Activated CD4-positive, alpha-beta T cell treated with anti-CD3 and anti-CD28 coated beads for 48 hours (primary cell): ENCODE data around the gene GPR17.

ENCODE experiments used
- DNase-seq: peaks from one replicate; pipeline ENCODE4 v3.0.0-alpha.2; 2020

GPR17 gene

DNA sequence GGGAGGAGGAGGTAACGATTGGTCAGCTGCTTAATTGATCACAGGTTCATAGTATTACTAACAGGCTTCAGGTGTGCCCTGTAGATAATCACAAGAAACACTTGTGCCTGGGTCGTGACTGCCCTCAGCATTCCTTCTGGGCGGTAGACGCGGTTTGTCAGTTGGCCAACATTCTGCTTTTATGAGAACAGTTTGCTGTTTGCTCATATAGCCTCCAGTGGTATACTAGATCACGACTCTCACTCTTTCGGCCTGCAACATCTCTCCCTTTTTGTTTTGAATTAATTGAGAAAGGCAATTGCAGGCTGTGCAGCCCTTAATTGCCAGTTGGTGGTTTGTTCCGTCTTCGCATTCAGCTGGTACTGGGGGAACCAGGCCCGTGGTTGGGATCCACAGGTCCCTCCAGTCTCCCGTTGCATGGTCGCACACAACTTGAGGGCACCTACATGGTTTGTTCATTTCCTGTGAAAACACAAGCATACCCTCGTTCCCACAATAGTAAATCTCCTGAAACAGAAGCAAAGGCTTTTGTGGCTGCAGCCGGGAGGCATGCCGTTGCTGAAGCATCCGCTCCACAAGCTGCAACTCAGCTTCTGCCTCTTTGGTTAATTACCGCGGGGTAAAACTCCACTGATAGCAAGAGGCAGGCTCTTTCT is 30.3 kb upstream of the GPR17 start:
- no peak for DNase-seq

DNA sequence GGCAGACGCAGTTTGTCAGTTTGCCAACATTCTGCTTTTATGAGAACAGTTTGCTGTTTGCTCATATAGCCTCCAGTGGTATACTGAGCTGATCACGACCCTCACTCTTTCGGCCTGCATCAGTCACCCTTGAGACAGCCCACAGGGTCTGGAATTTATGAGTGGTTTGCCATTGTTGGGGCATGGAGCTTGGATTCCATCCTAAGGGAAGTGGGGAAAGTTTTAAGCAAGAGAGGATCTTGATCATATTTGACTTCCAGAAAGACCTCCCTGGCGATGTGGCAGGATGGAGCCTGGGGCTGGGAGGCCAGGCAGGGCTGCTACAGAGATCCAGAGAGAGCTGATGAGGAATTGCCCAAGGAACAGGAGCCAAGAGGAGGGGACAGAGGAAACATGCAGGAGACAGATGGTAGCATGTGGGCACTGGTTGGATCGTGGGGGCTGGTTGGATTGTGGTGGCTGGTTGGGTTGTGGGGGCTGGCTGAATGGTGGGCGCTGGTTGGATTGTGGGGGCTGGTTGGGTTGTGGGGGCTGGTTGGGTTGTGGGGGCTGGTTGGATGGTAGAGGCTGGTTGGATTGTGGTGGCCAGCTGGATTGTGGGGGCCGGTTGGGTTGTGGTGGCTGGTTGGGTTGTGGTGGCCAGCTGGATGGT is 27.3 kb upstream of the GPR17 start:
- DNase-seq, result no peak

DNA sequence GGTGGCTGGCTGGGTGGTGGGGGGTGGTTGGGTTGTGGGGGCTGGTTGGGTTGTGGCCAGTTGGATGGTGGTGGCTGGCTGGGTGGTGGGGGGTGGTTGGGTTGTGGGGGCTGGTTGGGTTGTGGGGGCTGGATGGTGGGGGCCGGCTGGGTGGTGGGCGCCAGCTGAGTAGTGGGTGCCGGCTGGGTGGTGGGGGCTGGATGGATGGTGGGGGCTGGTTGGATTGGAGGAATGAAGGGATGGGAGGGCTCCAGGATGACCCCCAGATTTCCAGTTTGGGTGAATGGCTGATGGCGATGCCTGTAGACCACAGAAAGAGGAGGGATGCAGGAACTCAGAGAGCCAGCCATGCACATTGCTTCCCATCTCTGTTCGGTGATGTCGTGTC is 26.8 kb upstream of the GPR17 start:
- DNase-seq, result no peak

DNA sequence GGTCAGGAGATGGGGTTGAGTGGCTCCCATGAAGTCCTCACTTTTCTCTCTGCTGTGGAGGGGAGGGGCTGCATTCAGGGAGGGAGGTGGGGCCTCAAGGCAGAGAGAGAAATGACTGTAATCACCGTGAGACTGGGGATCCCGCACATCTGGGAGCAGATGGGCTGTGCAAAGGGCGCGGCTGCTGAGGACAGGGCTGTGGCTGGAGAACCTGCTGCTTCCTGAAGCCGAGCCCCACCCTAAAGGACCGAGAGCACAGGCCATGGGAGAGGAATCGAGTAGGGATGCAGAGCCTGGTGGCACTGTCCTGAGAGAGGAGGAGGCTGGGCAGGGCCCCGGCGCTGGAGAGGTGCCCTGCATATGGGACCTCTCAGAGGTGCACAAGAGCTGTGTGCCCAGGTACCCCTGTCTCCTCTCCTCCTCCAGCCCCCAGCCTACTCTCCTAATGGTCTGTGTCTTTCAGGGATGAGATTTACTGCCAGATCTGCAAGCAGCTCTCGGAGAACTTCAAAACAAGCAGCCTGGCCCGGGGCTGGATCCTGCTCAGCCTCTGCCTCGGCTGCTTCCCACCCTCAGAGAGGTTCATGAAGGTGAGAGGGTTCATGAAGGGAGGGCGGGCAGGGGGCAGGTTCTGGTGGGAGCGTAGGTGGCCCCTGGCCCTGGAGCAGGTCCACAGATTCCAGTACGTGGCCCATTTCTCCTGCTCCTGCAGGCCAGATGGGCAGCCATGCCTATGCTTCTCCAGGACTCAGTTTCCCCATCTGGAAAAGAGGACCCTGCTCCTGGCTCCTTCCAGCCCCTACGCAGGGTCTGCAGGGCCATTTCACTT is 25.9 kb upstream of the GPR17 start:
- peak; percentile 5 for DNase-seq

DNA sequence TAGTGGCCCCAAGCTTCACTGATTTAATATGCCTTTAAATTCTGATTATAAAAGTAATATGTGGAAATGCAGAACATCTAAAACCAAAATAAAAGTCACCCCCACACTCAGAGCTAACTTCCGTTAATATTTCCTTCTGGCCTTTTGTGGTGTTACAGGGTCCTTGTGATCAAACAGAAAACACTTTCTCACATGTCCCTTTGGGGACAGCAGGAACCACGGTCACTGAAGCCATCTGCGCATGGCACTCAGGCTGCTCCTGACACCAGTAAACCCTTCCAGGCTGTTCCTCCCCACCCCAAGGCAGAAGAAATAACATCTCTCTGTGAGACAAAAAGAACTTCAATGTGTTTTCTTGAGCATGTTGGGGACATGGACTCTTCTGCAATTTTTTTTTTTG is 25.1 kb upstream of the GPR17 start:
- DNase-seq, result no peak

DNA sequence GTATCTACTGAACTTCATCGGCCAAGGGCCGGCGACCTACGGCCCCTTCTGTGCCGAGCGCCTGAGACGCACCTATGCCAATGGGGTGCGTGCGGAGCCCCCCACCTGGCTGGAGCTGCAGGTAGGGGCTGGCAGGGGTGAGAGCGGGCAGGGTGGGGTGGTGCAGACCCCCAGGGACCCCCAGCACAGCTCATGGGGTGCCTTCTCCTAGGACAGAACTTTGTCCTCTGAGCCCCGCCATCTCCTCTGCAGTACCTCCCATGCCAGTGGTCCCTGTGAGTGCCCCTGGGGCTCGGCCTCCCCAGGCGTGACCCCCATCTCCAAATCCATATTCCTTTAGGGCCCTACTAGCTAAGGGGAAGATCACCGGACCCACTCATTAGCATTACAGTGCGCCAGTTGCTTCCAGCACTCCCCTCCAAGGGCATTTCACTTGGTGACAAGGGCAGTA is 23.9 kb upstream of the GPR17 start:
- DNase-seq, result no peak

DNA sequence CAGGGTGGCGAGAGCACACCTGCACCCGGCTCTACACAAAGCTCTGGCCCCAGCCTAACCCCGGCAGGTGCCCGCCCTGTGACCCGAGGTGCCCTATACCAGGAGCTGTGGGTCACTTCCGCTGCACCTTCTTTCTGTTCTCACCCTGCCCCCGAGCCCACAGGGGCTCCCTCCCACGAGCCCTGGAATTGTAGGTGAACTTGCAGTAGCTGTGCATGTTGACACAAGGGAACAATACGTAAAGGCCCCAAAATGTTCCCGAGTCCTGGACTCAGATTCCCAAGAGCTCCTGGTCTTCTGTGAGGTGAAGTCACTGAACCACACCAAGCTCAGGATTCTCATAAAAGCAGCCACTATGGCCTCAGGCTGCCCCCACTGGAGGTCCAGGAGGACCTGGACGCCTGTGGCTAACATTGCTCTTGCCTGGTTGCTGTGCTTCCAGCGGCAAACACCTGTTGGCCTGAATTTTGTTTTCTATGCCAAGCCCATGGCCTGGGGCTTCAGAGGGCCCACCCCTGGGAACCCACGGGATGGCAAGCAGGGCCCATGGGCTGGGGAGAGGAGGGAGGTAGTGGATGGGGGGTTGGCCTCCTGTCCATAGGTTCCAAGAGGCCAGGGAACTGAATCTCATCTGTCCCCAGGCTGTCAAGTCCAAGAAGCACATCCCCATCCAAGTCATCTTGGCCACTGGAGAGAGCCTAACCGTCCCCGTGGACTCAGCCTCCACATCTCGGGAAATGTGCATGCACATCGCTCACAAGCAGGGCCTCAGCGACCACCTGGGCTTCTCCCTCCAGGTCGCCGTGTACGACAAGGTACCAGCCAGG is 23.2 kb upstream of the GPR17 start:
- DNase-seq, result no peak

DNA sequence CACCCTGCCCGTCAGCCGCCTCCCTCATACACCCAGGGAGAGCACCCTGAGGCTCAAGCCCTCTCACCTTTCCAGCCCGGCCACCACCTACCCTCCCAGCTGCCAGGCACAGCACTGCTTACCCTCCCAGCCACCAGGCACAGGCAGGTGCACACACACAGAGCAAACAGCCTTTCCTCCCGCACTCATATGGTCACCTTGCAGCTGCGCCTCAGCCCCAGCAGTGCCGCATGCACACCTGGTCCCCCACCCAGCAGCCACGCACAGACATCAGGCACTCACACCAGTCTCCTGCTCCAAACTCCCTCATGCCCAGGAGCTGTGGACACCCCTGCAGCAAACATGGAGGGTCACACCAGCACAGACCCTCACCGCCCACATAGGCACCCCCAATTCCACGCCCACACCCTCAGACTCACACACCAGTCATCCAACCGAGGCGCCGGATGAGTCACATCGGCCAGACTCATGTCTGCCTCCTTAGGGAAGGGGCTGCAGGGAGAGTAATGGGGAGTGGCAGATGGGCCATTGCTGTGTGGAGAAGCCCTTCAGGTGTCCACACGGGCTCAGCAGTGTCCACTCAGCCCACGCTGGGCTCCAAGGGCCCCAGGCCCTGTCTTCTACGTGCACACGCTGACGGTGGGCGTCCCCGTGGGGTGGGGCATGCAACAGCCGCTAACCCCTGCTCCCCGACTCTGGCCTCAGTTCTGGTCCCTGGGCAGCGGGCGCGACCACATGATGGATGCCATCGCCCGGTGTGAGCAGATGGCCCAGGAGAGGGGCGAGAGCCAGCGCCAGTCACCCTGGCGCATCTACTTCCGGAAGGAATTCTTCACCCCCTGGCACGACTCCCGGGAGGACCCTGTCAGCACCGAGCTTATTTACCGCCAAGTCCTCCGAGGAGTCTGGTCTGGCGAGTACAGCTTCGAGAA is 22.3 kb upstream of the GPR17 start:
- no peak for DNase-seq

DNA sequence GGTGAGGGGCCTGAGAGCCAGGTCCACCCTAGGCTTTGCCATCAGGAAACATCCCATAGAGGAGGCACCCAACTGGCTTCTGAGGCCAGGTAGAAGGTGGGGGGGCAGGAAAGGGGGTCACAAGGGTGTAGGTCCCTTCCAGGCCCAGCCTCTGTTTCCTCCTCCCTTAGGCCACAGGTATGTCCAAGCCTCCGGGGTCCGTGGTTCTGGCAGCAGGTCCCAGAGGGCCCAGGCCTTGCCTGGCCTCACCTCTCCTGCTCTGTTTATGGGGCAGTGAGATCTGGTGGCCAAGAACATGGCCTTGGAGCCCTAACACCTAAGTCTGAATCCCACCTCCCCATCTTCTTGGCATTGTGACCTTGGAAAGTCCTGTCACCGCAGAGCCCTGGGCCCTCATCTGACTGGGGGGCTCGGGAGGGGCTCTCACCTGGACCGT is 21.6 kb upstream of the GPR17 start:
- DNase-seq, result no peak

DNA sequence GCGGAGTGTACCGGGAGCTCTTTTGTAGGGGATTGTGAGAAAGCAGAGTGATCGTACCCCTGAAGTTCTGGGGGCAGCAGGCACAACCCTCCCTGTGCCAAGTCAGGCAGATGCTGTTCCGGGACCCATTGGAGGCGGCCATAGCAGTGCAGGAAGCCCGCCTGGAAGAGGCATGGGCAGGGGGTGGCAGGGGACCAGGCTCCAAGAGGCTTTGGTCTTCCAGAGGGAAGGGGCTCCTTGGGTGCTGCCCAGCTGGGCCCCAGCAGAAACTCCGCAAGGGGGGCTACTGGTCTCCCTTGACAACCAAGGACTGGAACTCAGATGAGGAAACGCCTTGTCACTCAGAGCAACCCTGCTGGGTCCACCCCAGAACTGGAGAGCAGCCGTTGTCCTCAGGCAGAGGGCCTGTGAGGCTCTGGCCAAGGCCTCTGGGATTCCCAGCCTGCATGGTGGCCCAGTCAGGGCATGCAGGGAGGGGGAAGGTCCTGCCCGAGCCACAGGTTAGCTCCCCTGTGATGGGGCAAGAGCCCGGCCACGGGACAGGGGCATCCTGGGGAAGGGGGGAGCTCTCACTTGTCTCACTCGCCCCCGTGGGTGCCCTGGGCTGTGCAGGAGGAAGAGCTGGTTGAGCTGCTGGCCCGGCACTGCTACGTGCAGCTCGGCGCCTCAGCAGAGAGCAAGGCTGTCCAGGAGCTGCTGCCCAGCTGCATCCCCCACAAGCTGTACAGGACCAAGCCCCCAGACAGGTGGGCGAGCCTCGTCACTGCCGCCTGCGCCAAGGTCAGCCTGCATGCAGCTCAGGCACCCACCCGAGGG is 21.0 kb upstream of the GPR17 start:
- DNase-seq, result no peak

DNA sequence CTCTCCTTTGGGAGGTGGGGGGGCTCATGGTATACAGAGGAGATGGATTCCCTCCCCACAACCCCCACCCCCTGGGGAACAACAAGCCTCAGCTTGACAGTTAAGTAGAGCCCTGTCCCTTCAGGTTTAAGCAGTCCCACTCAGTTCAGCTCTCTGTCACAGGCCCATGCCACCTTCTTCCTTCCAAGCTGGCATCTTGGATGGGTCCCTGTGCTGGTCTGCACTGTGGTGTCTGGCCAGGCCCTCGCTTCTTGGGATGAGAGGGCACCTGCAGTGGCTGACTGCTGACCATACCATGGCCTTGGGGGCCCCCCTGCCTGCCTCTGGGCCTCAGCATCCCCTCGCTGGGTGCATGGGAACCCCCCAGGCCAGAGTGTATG is 20.4 kb upstream of the GPR17 start:
- DNase-seq, result no peak

DNA sequence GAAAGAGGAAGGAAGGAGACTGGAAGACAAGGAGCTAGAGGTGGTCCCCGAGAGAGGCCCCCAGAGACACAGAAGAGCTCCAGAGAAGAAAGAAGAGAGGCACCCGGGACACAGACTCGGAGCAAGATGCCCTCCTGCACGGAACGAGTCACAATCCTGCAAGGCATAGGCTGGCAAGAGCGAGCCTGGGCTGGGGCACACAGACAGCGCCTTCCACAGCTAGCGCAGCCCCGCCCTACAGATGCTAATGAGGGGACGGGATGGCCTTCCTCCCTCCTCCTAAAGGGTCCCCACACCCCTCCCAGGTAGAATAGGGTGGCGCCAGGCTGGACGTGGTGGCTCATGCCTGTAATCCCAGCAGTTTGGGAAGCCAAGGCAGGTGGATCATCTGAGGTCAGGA is 19.8 kb upstream of the GPR17 start:
- no peak for DNase-seq

DNA sequence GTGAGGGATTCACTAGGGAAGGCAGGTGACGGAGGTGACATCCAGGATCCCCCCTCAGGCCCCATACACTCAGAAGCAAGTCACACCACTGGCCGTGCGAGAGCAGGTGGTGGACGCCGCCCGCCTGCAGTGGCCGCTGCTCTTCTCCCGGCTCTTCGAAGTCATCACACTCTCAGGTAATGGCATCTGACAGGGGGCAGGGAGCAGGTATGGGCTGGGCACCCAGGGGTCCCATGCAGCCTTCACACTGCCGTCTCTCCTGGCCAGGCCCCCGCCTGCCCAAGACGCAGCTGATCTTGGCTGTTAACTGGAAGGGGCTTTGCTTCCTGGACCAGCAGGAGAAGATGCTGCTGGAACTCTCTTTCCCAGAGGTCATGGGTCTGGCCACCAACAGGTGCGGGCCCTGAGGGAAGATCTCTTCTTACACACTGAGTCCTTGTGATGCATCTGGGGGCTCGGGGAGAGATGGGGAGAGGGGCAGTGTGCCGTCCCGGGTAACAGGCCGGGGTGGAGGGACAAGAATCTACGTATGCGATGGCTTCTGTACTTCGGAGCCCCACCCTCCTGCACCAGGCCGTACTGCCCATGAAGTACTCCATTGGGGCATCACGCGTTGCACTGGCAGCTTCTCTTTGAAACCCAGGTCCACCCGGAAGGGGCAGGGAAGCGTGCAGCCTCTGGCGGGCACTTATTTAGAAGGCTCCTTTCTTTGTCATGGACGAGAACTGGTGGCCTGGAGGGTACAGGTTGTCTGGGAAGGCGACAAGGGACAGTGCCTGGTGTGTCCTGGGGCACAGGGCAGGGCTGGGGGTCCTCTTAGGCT is 18.8 kb upstream of the GPR17 start:
- DNase-seq, result no peak

DNA sequence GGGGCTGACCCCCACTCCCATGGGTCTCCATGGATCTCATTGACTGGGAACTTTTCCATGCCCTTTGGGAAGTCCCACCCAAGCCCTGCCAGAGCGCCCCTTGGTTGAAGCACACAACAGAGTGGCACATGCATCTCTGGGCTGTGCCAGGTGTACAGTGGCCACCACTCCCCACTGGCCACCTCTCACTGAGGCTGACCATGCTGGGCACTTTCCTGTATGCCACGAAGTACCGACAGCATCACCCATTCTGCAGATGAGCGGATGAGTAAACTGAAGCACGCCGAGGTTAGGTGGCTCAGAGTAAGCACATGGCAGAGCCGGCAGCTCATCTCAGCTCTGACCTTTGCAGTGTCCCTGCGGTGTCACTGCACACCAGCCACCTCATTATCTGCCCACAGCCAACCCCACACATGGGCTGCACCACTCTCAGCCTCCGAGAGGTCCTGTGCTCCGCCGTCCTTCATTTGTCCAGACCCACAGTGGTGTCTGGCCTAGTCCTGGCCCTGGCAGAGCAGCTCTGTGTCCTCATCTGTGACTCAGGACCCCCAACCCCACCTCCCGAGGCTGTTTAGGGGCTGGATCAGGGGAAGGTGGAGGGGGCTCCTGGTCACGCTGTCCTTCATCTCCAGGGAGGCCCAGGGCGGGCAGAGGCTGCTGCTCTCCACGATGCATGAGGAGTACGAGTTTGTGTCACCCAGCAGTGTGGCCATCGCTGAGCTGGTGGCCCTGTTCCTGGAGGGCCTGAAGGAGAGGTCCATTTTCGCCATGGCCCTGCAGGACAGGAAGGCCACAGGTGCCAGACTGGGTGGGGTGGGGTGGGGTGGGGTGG is 18.0 kb upstream of the GPR17 start:
- DNase-seq, result no peak

DNA sequence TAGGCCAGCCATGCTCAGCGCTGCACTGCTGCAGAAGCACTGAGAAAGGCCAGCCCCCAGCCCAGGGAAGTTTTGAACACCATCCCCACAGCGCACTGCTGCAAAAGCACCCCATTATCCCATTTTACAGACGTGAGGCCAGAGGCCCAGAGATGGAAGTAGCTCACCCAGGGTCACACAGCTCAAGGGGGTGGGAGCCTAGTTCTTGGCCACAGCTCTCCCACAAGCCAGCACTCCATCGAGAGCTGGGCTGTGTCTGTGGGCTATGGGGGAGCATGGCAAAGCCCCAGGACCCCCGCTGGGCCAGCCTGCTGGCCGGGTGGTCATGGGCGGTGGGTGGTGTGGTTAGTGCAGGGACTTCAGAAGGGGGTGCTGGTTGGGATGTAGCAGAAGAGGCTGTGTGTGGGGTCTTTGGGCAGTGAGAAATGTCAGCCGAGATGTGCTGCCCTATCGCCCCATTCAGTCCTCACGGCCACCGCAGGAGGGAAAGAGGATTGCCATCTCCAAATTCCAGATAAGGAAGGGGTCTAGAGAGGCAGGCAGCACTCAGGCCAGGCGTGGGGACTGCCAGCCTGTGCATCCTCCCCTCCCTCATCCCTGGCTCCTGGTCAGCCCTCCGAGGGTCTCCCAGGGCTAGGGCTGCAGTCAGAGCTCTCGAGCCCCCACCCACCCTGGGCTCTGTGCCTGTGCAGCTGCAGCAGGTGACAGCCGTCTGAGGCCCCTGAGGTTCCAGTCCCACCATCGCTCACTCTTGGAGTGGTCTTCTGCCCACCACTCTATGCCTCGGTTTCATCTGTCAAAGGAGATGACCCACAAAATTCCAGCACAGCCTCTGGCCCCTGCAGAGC is 17.0 kb upstream of the GPR17 start:
- DNase-seq, result no peak

DNA sequence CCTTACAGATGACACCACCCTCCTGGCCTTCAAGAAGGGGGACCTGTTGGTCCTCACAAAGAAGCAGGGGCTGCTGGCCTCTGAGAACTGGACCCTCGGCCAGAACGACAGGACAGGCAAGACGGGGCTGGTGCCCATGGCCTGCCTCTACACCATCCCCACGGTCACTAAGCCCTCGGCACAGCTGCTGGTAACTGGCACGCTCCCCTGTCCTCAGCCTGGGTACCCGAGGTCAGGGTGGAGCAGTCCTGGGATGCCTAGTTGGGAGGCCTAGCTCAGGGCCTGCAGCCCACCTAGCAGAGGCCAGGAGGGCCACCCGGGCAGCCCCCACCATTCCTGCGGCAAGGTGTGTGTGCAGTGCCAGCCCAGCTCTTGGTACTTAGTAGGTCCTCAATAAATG is 16.3 kb upstream of the GPR17 start:
- DNase-seq, result no peak

DNA sequence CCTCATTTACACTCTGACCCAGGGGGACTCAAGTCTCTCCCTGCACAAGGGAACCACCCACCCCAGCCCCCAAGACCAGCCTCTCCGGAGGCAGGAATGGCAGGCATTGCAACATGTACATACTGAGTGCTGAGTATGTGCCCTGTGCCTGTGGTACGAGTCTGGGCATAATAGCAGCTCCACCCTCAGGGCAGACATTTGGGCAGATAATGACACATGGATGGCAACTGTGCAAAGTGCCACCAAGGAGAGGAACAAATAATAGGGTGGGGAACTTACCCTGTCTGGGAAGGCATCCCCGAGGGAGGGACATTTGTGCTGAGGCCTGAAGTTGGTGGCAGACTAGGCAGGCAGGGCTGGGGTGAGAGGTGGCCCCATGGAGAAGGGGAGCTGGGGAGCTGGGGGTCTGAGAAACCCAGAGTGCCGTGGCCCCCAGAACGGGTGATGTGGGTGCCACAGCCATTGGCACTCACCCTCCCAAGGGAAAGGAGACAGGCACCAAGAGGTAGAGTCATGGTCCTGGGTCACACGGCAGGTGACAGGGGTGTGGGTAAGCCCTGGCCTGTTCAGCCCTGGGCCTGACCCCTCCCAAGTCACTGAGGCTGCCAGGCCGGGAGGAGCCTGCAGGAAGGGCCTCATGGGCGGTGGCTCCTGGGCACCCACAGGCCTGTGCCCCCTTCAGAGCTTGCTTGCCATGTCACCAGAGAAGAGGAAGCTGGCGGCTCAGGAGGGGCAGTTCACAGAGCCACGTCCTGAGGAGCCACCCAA is 15.7 kb upstream of the GPR17 start:
- no peak for DNase-seq
